ENCODE data around the gene HPGDS.
"Not testable (repeated sequence)": the region's sequence is repeated elsewhere in the genome, so short reads cannot be mapped to it uniquely, and the experiment has no call there.

The HPGDS gene

DNA sequence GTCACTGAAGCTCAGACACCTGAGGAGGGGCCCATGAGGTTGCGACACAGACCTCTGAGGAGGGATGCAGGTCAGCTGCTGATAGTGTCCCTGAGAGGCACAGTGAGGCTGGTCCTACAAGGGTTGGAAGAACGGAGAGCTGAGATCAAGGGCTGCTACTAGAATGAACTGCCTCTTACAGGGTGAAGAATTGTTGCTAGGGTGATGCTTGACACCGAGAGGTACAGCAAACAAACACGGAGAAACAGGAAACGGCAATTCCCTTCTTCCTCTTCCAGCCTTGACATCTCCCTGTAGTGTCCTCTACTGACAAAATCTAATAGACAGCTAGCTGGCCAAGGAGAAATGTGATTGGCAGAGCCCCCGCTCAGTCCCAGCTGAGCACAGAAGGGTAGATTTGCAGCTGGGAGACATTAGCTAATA lies 11.8 kb upstream of the HPGDS start:
- DNase-seq, result no peak

- DNase-seq, result no peak
Measured at GRCh38 chr4:94352996-94353395, 10.4 kb upstream of the HPGDS start.

DNA sequence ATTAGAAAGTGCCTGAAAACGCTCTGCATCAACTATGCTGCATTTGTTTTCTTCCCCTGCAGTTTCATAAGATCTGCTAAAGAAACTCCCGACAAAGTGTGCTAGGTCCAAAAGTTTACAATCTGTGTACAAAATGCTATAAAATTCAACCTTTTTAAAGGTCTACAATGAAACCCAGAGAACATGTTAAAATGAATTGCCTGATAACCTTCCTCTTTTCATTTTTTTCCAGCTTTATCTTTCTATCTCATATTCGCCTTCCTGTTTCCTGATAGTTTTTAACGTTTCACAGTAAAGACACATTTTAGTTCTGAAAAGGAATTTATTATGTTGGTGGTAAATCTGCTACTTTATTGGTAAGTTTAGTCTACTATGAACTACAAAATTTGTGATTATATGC lies 9.5 kb upstream of the HPGDS start:
- no peak for DNase-seq

DNA sequence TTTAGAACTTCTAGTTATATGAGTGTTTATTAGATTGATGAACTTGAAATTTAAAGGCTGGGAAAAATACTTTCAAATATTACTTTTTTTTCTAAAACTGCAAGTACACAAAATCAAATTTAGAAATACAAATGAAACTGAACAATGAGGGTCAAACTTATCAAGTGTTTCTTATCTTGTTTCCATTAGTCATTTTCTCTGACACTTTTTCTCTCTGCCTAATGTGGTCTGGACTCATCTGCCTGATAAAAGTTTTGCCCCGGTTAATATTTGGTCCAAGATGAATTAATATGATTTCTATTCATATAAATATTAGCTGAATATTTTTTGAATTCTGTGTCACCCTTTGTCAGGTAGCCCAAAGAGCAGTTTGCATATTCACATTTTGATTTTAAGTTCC lies 8.7 kb upstream of the HPGDS start:
- DNase-seq, result no peak

DNA sequence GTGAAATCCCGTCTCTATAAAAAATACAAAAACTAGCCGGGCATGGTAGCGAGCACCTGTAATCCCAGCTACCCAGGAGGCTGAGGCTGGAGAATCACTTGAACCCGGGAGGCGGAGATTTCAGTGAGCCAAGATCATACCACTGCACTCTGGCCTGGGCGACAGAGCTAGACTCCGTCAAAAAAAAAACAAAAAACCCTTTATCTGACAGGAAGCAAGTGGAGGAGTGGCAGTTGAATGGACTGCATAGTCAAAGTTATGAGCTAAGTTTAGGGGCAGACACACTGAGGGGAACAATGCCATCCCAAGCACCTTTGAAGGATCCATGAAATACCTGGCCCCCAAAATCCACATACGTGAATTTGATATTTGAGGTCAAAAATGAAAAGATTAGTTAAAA lies 7.5 kb upstream of the HPGDS start:
- DNase-seq, result no peak

DNA sequence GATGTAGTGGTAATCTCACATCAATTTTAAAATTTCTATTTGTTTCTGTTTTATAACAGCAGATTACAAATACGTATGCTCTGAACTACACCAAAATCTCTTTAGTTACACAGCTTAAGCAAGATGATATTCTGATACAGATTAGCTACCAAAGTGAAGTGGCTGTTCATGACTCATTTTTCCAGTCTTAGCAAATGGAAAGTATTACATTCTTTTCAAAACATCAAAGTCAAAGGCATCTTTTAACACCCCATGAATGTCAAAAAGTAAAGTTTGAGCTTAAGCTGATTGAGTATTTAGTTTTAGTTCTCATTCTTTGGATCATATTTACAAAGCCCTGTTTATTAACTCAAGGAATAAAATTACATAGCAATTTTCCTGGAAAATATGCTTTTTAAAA lies 6.6 kb upstream of the HPGDS start:
- no peak for DNase-seq

DNA sequence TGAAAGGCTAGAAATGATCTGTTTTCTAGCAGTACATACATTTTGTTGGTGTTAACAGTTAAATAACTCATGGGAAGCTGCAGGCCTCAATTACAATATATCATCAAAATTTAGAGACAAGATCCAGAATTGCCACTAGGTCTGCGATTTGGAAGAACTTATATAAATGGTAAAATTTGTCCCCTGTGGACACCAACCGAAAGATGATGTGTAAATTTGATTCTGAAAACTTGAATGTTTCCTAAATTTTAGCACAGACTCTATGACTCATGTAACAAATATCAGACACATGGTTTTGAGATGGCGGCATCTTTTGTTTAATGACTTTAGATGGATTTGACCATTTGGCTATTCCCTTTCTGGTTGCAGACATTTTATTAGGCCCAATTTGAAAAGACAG lies 6.0 kb upstream of the HPGDS start:
- no peak for DNase-seq

GRCh38 chr4:94346541-94346940 lies 3.9 kb upstream of the HPGDS start:
- no peak for DNase-seq

DNA sequence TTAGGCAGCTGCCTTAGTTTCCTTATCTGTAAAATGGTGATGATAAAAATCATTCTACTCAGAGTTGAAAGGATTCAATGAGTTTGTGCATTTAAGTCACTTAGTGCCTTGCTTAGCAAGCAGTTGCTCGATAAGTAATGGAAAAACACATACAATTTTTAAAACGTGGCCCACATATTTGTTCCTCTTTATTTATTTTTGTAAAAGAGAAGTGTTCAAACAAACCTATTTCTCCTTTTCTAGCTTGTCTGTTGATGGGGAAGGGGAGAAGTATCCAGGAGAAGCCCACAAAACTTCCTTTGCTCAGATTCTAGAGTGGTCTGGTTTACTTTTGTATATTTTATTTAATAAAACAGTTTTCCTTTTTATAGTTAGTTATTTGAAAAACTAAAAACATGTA lies 3.3 kb upstream of the HPGDS start:
- DNase-seq, result no peak

DNA sequence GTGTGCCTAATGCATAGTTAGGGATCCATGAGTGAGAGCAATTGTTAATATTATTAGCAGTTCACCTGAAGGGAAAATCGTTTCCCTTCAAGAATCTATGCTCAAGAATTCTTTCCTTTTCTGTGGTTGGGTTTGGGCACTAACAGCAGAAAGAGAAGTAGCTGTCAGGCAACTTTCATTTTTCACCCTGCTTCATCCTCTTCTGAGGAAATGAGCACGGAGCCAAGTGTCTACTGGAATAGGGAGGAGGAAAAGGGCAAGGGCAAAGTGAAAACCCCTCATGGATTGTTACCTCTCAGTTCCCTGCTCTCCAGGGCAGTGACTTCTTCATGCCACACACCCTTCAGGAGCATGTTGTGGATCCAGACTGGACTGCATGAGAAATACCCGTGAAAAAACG lies 2.6 kb upstream of the HPGDS start:
- DNase-seq, result no peak

DNA sequence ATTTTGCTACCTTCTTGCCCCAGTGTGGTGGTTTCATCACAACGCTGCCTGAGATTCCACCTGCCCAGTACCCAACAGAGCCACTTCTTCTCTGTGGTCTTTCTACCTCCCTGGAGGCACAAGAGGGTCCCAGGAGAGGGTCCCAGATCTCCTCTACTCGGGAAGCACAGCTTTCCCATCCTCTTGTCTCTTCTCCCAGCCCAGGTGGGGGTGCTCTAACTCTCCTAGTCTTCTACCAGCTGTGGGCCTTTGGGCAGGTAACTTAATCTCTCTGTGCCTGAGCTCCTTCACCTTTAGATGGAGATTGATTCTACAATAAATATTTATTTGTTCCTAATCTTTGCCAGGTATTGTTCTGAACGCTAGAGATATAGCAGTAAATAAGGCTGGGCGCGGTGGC lies 1.8 kb upstream of the HPGDS start:
- no peak for DNase-seq

DNA sequence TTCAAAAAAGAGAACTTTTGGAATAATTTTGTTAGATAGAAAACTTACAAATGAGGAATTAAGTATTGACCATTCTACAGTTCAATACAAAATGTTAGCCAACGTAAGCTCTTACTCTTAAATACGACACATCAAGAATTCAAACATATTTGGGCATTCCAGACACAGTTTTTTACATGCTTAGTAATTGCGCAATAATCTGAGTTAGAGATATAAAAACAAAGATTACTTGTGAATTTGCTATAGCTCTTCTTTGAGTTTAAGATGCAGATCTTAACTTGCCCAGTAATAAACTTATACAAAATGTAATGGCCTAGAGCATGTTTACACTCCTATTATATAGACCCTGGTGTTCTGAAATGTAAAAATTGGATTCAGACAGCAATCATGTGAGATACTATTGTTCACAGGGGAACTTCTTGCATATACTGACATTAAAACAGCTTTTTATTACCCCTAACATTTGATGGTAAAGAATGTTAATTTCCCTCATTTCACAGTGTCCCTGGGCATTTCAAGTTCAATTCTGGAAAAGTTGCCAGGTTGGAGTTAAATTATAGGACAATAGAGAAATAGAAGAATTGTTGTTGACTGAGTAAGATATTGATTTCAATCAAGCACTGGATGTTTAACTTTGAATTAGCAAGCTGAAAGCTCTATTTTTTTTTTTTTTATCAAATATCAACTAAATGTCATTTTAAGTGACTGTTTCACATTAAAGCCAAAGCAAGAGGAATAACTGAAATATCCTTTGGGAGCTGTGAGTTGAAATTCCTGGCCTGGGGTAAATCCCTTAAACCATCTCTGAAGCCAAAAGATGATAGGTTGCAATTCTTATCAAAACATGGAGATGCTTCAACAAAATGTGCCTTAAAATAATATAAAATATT lies 910 bp downstream of the HPGDS start:
- no peak for DNase-seq

- no peak for DNase-seq
Measured at GRCh38 chr4:94339779-94340178, 2.9 kb downstream of the HPGDS start.

- no peak for DNase-seq
Measured at GRCh38 chr4:94338681-94339351, 3.8 kb downstream of the HPGDS start.

DNA sequence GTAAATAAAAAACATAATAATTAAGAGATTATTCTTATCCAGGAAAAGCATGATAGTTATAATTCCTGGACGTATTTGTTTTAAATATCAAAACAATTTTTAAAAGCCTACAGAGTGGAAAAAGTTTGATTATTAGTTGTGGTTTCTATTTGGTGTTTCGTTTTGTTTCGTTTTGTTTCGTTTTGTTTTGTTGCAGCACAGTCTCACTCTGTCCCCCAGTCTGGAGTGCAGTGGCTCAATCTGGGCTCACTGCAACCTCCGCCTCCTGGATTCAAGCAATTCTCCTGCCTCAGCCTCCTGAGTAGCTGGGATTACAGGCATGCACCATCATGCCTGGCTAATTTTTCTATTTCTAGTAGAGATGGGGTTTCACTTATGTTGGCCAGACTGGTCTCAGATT lies 5.8 kb downstream of the HPGDS start:
- DNase-seq, result not testable (repeated sequence)

GRCh38 chr4:94336303-94336702 lies 6.3 kb downstream of the HPGDS start:
- DNase-seq, result no peak

- DNase-seq, result no peak
Measured at GRCh38 chr4:94334962-94335361, 7.7 kb downstream of the HPGDS start.

DNA sequence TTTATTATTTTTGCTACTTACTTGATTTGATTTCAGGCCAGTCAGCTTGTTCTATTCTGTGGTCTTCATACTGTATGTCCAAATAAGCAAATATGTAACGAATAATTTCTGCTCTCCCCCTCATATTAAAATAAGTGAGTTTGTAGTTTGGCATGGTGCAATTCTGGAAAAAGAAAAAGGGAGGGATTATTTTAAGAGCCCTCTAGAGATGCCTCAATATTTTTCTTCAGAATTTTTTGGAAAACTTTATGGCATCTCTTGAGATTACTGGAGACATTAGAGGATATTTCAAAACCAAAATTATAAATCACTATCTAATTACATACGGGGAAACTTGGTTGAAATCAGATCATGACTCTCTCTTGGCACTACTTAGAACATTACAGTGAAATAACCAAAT lies 8.2 kb downstream of the HPGDS start:
- DNase-seq, result no peak

GRCh38 chr4:94333866-94334265 lies 8.8 kb downstream of the HPGDS start:
- DNase-seq, result no peak

DNA sequence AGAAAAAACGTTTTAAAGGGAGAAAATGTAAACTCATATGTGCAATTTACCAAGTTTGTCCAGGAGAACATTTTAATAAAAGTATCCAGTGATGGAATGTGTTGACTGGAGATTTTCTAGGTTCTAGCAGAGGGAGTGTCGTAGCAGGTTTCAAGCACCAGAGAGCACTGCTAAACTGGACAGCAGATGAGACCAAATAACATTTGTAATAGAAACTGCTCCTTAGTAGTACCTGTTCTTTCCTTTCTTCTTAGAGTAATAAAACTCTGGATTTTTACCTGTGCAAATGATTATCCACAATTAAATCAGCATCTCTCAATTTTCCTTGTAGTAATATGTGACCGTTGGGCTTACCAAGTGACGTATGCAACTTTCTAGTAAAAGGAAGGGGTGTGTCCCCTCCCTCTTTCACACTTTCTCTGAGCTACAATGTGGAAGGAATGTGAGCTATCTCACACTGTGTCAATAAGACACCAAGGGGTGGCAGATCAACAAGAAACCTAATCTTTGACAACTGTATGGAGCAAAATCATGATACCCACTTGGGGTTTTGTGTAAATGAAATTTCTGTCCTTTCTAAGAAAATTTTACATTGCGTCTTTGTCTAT lies 9.5 kb downstream of the HPGDS start:
- no peak for DNase-seq

GRCh38 chr4:94329933-94330332 lies 12.7 kb downstream of the HPGDS start:
- DNase-seq, result no peak

DNA sequence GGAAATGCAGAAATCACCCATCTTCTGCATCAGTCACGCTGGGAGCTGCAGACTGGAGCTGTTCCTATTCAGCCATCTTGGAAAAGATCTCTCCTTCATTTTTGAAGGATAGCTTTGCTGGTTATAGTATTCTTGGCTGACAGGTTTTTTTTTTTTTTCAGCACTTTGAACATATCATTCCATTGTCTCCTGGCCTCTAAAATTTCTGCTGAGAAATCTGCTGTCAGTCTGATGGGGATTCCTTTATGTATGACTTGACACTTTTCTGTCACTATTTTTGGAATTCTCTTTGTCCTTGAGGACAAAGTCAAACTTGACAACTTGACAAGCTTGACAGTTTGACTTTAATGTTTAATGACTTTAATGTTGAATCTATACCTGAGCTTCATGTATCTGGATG lies 16.8 kb downstream of the HPGDS start:
- no peak for DNase-seq

DNA sequence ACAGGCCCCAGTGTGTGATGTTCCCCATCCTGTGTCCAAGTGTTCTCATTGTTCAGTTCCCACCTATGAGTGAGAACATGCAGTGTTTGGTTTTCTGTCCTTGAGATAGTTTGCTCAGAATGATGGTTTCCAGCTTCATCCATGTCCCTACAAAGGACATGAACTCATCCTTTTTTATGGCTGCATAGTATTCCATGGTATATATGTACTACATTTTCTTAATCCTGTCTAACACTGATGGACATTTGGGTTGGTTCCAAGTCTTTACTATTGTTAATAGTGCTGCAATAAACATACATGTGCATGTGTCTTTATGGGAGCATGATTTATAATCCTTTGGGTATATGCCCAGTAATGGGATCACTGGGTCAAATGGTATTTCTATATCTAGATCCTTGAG lies 22.7 kb downstream of the HPGDS start:
- not testable (repeated sequence) for DNase-seq

GRCh38 chr4:94307231-94307871 lies 35.3 kb downstream of the HPGDS start:
- DNase-seq, result no peak
